Cardiac fibroblast (primary cell): ENCODE measurements around the gene ELFN1.

Experiments used
- DNase-seq, 2 donors: peaks; one replicate each; pipeline versions ENCODE4 v3.0.0 to v3.0.0-alpha.2; 2010; ENCODE audit warnings: low read depth in 2 of 2
- H3K4me3 ChIP-seq, 2 donors: replicated peaks in 1 of 2; 1 replicate in 1 of 2; 2 replicates in 1 of 2; pipeline ENCODE4 v1.5.1; 2011; ENCODE audit warnings: low read depth in 2 of 2, low read length in 2 of 2, mild to moderate bottlenecking in 2 of 2, moderate library complexity in 1 of 2
- CTCF ChIP-seq: IDR thresholded peaks from one replicate; pipeline ENCODE4 v1.5.1; 2011; ENCODE audit warnings: low read depth, mild to moderate bottlenecking, low read length, inconsistent platforms

The ELFN1 gene

DNA sequence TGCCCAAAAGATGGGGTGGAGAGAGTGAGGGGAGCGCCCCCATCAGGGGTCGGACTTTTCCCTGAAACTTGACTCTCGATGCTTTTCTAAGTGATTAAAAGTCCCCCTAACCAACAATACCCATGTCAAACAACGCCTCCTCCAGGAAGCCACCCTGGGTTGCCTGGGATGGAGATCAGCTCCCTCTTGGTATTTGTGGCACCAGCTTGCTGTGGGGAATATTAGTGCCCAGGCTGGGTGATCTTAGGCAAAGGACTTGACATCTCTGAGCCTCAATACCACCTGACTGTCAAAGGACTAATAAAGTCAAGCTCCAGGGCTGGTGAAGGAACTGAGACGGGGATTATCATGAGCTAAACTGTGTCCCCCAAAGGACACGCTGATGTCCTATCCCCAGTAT, 18.2 kb upstream of the ELFN1 start:
- no peak overlapping the region for H3K4me3 ChIP-seq
- DNase-seq: no peak
- TF ChIP-seq CTCF: no peak

GRCh38 chr7:1653500-1653899, 16.6 kb upstream of the ELFN1 start:
- H3K4me3 ChIP-seq: no peak overlapping the region
- DNase-seq: no peak
- no peak for TF ChIP-seq CTCF

DNA sequence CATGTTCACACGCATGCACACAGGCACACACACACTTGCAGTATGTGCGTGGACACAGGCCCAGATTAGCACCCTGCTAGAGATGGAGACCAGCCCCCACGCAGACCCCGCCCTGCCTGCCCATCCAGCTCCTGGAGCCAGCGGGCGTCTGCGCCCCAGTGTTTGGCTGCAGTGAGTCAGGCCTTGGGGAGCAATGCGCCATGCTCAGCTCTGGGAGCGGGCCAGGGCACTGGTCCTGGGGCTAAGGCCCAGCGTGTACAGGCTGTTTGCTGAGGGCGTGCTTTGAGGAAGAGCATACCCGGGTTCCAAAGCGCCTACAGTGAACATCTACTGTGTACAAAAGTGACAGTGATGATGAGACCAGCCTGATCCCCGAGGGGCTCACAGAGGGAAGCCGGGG, 16.0 kb upstream of the ELFN1 start:
- TF ChIP-seq CTCF: no peak
- DNase-seq: no peak
- H3K4me3 ChIP-seq: no peak overlapping the region

DNA sequence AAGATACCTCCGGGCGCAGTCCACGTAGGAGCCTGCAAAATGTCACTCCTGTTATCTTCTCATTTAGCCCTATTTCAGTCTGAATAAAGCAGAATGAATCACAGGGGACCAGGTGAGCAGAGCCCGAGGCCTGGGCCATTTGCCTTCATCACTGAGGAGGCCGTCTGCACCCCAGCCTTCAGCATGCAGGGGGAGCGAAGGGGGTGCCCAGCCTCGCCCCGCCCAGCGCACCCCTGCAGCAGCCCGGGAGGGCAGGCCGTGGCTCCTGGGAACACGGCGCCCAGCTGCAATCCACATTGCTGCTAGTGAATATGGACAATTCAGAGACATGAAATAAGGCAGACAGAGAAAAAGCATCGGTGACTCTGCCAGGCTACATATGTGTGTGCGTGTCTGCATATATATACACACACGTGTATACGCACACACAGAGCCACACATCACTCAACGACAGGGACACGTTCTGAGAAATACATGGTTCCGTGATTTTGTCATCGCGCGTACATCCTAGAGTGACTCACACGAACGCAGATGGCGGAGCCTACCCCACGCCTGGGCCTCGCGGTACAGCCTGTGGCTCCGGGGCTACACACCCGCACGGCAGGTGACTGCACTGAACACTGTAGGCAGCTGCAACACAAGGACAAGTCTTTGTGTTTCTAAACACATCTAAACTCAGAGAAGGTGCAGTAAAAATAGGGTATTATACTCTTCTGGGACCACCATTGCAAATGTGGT, 15.2 kb upstream of the ELFN1 start:
- no peak for TF ChIP-seq CTCF
- no peak for DNase-seq

DNA sequence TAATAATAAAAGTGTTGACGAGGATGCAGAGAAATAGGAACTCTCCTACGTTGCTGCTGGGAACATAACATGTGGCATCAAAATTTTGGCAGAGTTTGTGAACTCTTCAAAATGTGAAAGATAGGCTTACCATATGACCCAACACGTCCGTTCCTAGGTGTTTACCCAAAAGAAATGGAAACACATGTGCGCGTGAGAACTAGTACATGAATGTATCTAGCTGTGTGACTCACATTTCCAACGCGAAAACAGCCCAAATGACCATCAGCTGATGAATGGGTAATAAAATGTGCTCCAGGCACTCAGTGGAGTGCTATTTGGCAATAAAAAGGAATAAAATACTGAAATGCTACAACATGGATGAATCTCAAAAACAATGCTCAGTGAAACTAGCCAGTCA, 10.4 kb upstream of the ELFN1 start:
- DNase-seq: no peak
- H3K4me3 ChIP-seq: no peak overlapping the region
- TF ChIP-seq CTCF: no peak

More for the DNA sequence above, 15.2 kb upstream of the ELFN1 start:
- H3K4me3 ChIP-seq: no peak overlapping the region

- no peak overlapping the region for H3K4me3 ChIP-seq
- DNase-seq: no peak
- no peak for TF ChIP-seq CTCF
These were observed 8.6 kb upstream of the ELFN1 start for GRCh38 chr7:1661461-1661860.

DNA sequence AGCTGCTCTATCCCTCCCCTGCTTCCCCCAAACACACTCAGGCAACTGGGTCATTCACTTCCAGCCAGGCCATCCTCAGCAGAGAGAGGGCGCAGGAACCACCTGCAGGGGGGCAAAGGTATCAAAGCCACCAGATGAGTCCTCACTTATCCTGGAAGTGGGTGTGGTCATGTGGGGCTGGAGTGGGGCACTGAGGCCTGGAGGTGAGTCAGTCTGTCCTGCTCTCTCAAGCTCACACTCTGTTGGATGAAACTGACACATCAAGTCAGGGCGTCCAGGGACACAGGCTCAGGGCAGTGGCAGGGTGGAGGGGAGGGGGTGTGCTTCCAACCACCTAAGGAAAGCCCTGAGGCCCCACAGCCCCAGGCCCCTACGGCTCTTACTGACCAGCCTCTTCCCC, 8.0 kb upstream of the ELFN1 start:
- TF ChIP-seq CTCF: no peak
- no peak overlapping the region for H3K4me3 ChIP-seq
- DNase-seq: no peak
